ENCODE data around the gene ARHGEF16. TPM values are rescaled to one million over a fixed set of nuclear protein-coding genes. Genes with fewer than 3 reads are reported as not detected.

Gene ARHGEF16
- total and polyA plus RNA-seq, 2 donors from 2014 or later, result 15.5 to 39.3 TPM

- Histone ChIP-seq H3K9me3 (ENCODE audit: control insufficient read depth in 2 of 3, insufficient read depth in 1 of 3, low read length in 3 of 3) (peaks cover 0 to 6% (median 0%) of the 10 kb centered on the region in 3 donors), H3K27me3 (ENCODE audit: control insufficient read depth, insufficient read depth, low read length) (peaks cover 7% of the 10 kb centered on the region), H3K4me3 (ENCODE audit: low read length in 3 of 3) (no peak overlapping the region), H3K9ac (ENCODE audit: low read length in 3 of 3) (no peak overlapping the region), H3K27ac (ENCODE audit: low read depth in 2 of 2, low read length in 2 of 2) (no peak overlapping the region), H3K4me1 (ENCODE audit: control insufficient read depth in 2 of 3, insufficient read depth in 2 of 3, low read depth in 1 of 3, low read length in 3 of 3) (peaks cover 0 to 7% (median 4%) of the 10 kb centered on the region in 3 donors), H3K36me3 (ENCODE audit: control insufficient read depth in 2 of 3, insufficient read depth in 3 of 3, low read length in 3 of 3) (peaks cover 0 to 3% (median 0%) of the 10 kb centered on the region in 3 donors)
- no peak for FAIRE-seq
- intact Hi-C loops (cut with DNase I), result no loop called here
- no peak for TF ChIP-seq CTCF (IDR thresholded peaks at IDR 0.05; ENCODE audit: borderline replicate concordance, extremely low read depth, insufficient read depth)
- no peak for DNase-seq
Measured at GRCh38 chr1:3417082-3417739, 37.3 kb upstream of the ARHGEF16 start.

DNA sequence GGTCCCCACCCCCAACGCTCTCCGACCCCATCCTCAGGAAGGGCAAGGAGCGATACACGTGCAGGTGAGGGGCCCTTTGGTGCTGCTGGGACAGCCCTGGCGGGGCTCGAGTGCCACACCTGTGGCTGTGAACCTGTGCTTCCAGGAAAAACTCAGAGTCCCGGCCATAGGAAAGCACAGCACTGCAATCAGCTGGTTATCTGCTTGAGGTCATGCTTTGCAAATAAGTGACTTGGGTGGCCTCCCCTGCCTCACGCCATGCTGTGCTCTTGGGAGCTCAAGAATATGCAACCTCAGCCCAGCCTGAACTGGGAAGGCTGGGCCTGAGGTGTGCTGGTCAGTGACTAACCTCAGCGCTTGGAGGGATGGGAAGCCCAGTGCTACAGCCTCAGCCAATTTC lies 36.5 kb upstream of the ARHGEF16 start:
- Histone ChIP-seq H3K27ac (ENCODE audit: low read depth in 2 of 2, low read length in 2 of 2) (no peak overlapping the region), H3K9me3 (ENCODE audit: control insufficient read depth in 2 of 3, insufficient read depth in 1 of 3, low read length in 3 of 3) (peaks cover 0 to 6% (median 0%) of the 10 kb centered on the region in 3 donors), H3K9ac (ENCODE audit: low read length in 3 of 3) (no peak overlapping the region), H3K36me3 (ENCODE audit: control insufficient read depth in 2 of 3, insufficient read depth in 3 of 3, low read length in 3 of 3) (peaks cover 0 to 3% (median 0%) of the 10 kb centered on the region in 3 donors), H3K4me3 (ENCODE audit: low read length in 3 of 3) (no peak overlapping the region), H3K27me3 (ENCODE audit: control insufficient read depth, insufficient read depth, low read length) (peaks cover 7% of the 10 kb centered on the region), H3K4me1 (ENCODE audit: control insufficient read depth in 2 of 3, insufficient read depth in 2 of 3, low read depth in 1 of 3, low read length in 3 of 3) (peaks cover under 1 to 11% (median 4%) of the 10 kb centered on the region in 3 donors)
- intact Hi-C loops (cut with DNase I), result no loop called here
- no peak for TF ChIP-seq CTCF (IDR thresholded peaks at IDR 0.05; ENCODE audit: borderline replicate concordance, extremely low read depth, insufficient read depth)
- FAIRE-seq, result no peak
- DNase-seq, result no peak

- Histone ChIP-seq H3K36me3 (ENCODE audit: control insufficient read depth in 2 of 3, insufficient read depth in 3 of 3, low read length in 3 of 3) (peaks cover 0 to 3% (median 0%) of the 10 kb centered on the region in 3 donors), H3K9ac (ENCODE audit: low read length in 3 of 3) (no peak overlapping the region), H3K9me3 (ENCODE audit: control insufficient read depth in 2 of 3, insufficient read depth in 1 of 3, low read length in 3 of 3) (peaks cover 0 to 6% (median 0%) of the 10 kb centered on the region in 3 donors), H3K4me1 (ENCODE audit: control insufficient read depth in 2 of 3, insufficient read depth in 2 of 3, low read depth in 1 of 3, low read length in 3 of 3) (peaks cover 4 to 12% (median 4%) of the 10 kb centered on the region in 3 donors), H3K27ac (ENCODE audit: low read depth in 2 of 2, low read length in 2 of 2) (no peak overlapping the region), H3K27me3 (ENCODE audit: control insufficient read depth, insufficient read depth, low read length) (peaks cover 7% of the 10 kb centered on the region), H3K4me3 (ENCODE audit: low read length in 3 of 3) (no peak overlapping the region)
- TF ChIP-seq CTCF (IDR thresholded peaks at IDR 0.05; ENCODE audit: borderline replicate concordance, extremely low read depth, insufficient read depth), result no peak
- DNase-seq, result no peak
- FAIRE-seq, result no peak
- intact Hi-C loops (cut with DNase I), result no loop called here
Measured at GRCh38 chr1:3418600-3418999, 35.9 kb upstream of the ARHGEF16 start.
